AG09309 (cell line): ENCODE measurements around the gene QPCTL.
A peak's percentile ranks its signal among the peaks of the same experiment; 100 is the strongest.
"Not testable (repeated sequence)": the region's sequence is repeated elsewhere in the genome, so short reads cannot be mapped to it uniquely, and the experiment has no call there.

Experiments
- DNase-seq: peaks from one replicate; pipeline ENCODE4 v3.0.0-alpha.2; 2010; ENCODE audit warnings: low read depth
- H3K4me3 ChIP-seq: 2 replicates; pipeline ENCODE4 v1.5.1; 2011; ENCODE audit warnings: mild to moderate bottlenecking, low read depth, low read length, moderate library complexity; ENCODE audit not compliant: control insufficient read depth
- TF ChIP-seq, protein P1 (sequence below): IDR thresholded peaks from 2 replicates; pipeline ENCODE4 v1.5.1; 2011; ENCODE audit warnings: mild to moderate bottlenecking, low read depth, low read length, inconsistent platforms; ENCODE audit not compliant: insufficient read depth, control insufficient read depth; ENCODE audit errors: missing control alignments

The QPCTL gene

GRCh38 chr19:45676851-45677263, 15.6 kb upstream of the QPCTL start:
- no peak for DNase-seq
- no peak overlapping the region for H3K4me3 ChIP-seq
- TF ChIP-seq, protein P1, sequence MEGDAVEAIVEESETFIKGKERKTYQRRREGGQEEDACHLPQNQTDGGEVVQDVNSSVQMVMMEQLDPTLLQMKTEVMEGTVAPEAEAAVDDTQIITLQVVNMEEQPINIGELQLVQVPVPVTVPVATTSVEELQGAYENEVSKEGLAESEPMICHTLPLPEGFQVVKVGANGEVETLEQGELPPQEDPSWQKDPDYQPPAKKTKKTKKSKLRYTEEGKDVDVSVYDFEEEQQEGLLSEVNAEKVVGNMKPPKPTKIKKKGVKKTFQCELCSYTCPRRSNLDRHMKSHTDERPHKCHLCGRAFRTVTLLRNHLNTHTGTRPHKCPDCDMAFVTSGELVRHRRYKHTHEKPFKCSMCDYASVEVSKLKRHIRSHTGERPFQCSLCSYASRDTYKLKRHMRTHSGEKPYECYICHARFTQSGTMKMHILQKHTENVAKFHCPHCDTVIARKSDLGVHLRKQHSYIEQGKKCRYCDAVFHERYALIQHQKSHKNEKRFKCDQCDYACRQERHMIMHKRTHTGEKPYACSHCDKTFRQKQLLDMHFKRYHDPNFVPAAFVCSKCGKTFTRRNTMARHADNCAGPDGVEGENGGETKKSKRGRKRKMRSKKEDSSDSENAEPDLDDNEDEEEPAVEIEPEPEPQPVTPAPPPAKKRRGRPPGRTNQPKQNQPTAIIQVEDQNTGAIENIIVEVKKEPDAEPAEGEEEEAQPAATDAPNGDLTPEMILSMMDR, result no peak

DNA sequence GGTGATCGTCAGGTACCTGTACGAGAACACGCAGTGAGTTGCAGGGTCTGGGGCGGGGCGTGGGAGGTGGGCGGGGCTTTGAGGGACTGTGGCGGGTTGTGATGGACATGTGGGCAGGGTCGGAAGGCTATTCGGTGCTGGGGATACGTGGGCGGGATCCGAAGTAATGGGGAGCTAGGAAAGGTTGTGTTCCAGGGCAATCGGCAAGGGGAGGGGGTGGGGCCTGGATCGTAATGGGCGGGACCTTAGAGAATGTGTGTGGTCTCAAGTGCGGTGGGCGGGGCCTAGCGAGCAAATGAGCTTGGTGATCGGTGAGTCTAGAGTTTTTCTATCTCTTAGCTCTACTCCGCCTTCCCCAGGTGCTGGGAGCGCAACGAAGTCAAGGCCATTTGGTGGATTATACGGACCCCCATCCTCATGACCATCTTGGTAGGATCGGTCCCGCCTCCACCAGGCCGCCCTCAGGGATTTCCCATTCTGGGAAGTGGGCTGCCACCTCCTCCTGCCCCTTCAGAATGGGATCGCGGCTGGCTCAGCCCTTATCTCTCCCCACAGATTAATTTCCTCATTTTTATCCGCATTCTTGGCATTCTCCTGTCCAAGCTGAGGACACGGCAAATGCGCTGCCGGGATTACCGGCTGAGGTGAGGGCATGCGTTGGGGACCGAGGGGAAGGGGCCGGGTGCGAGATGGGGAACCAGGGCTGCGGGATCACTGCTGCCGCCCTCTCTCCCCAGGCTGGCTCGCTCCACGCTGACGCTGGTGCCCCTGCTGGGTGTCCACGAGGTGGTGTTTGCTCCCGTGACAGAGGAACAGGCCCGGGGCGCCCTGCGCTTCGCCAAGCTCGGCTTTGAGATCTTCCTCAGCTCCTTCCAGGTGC, 14.9 kb upstream of the QPCTL start:
- TF ChIP-seq, protein P1, result no peak
- peak overlapping the region; percentile 10 for H3K4me3 ChIP-seq
- DNase-seq, result no peak

GRCh38 chr19:45681391-45682015, 11.0 kb upstream of the QPCTL start:
- H3K4me3 ChIP-seq, result peak overlapping the region; percentile 41
- TF ChIP-seq, protein P1, result peak; percentile 85
- no peak for DNase-seq

DNA sequence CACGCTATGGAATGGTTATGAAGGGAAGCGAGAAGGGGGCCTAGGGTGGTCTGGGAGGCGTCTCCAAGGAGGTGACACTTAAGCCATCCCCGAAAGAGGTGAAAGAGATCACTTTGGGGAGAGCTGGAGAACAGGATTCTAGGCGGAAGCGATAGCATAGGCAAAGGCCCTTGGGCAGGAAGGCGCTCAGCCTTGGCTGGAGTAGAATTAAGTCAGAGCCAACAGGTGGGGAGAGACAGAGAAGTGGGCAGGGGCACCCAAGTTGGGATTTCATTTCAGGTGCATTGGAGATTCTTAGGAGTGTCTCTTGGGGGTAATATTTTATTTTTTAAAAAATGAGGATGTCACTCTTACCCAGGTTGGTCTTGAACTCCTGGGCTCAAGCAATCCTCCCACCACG, 10.3 kb upstream of the QPCTL start:
- TF ChIP-seq, protein P1, result no peak
- no peak for DNase-seq
- no peak overlapping the region for H3K4me3 ChIP-seq

DNA sequence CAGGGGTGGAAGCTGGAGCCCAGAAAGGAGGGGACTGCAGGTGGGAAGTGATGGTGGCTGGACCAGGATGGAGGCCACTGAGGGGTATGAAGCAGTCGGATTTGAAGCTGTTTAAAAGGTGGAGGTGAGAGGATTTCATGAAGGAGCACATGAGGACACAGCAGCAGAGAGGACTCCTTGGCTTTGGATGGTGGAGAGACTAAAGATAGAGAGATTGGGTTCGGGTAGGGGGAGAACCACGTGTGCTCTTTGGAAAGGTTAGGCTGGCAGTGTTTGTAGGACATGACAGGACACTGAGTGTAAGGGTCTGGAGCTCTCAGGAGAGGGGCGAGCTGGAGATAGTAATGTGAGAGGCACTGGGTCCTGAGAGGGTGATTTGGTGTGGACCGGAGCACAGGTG, 9.6 kb upstream of the QPCTL start:
- TF ChIP-seq, protein P1, result no peak
- no peak for DNase-seq

GRCh38 chr19:45685045-45685444, 7.4 kb upstream of the QPCTL start:
- not testable (repeated sequence) for DNase-seq, H3K4me3 ChIP-seq

More for the DNA sequence above, 9.6 kb upstream of the QPCTL start:
- no peak overlapping the region for H3K4me3 ChIP-seq

DNA sequence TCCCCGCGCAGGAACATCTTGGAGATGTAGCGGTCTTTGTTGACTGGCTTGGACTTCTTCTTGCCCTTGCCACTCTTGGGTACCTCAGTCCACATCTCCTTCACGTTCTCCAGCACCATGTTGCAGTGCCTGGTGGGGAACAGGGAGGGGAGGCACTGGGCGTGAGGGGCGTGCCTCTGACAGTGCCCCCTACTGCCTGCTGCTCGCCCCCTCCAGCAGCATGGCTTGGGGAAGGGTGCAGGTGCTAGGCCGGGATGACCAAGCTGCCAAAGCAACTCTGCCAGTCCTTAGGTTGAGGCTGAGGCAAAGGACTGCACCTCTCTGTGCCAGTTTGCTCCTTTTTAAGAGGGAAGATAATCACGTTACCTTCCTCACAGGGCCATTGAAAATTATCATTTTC, 4.9 kb upstream of the QPCTL start:
- H3K4me3 ChIP-seq, result no peak overlapping the region
- DNase-seq, result no peak
- TF ChIP-seq, protein P1, result no peak
